22Rv1 (cell line): ENCODE data around the gene MCHR1.

Experiments used
- CTCF ChIP-seq: fragments of 450-650 bp; IDR thresholded peaks from 2 replicates; pipeline ENCODE4 v1.5.1; 2017; ENCODE audit warnings: mild to moderate bottlenecking
- ZFX ChIP-seq: fragments of 450-650 bp; IDR thresholded peaks from 2 replicates; pipeline ENCODE4 v1.6.1; 2017; ENCODE audit warnings: antibody characterized with exemption, borderline replicate concordance

DNA sequence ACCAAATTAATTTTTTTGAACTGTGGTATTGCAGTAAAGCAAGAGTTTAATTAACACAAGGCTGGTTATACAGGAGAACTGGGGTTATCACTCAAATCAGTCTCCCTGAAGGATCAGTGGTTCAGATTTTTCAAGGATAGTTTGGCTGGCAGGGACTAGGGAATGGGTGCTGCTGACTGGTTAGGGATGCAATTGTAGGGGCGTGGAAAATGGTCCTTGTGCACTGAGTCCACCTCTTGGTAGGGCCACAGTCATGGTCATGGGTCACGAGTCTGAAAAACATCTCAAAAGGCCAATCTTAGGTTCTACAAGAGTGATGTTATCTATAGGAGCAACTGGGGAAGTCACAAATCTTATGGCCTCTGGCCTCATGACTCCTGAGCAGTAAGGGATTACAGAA is 27.9 kb downstream of the MCHR1 start:
- TF ChIP-seq CTCF (no peak), ZFX (no peak)
